Panc1 (cell line): ENCODE results near the gene RPRD1B.

Experiments used
- CTCF ChIP-seq: fragments of 450-650 bp; IDR thresholded peaks from 2 replicates; pipeline ENCODE4 v1.5.1; 2017; ENCODE audit warnings: mild to moderate bottlenecking
- POLR2AphosphoS5 ChIP-seq: IDR thresholded peaks from 2 replicates; pipeline ENCODE4 v1.6.1; 2012; ENCODE audit warnings: mild to moderate bottlenecking, low read depth, low read length, moderate library complexity
- SIN3A ChIP-seq: IDR thresholded peaks from 2 replicates; pipeline ENCODE4 v1.6.1; 2012; ENCODE audit warnings: low read depth, mild to moderate bottlenecking, low read length, moderate library complexity, borderline replicate concordance; ENCODE audit not compliant: insufficient read depth
- TCF7L2 ChIP-seq: IDR thresholded peaks from 2 replicates; pipeline ENCODE4 v1.6.1; 2011; ENCODE audit warnings: mild to moderate bottlenecking, low read depth, low read length, inconsistent platforms

- TF ChIP-seq CTCF (no peak), POLR2AphosphoS5 (peak; percentile 57; the same call in 1 of the 2 replicates), SIN3A (no peak), TCF7L2 (no peak; the same call in none of the 2 replicates)
These were observed 92.8 kb downstream of the RPRD1B start for GRCh38 chr20:38126146-38126921.
